ENCODE data around the gene HSPA4.

DNA sequence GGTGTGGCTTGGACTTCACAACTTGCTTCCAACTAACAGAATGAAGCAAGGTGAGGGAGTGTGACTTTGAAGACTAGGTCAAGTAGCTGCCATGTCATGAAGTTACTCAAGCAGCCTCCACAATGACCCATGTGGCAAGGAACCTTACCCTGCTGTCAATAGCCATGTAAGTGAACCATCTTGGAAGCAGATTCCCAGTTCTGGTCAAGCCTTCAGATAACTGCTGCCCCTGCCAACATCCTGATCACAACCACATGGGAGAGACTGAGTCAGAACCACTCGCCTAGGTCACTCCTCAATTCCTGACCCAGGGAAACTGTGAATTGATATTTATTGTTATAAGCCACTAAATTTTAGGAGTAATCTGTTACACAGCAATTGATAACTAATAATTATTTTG, 36.3 kb upstream of the HSPA4 start:
- TF ChIP-seq, protein P1, sequence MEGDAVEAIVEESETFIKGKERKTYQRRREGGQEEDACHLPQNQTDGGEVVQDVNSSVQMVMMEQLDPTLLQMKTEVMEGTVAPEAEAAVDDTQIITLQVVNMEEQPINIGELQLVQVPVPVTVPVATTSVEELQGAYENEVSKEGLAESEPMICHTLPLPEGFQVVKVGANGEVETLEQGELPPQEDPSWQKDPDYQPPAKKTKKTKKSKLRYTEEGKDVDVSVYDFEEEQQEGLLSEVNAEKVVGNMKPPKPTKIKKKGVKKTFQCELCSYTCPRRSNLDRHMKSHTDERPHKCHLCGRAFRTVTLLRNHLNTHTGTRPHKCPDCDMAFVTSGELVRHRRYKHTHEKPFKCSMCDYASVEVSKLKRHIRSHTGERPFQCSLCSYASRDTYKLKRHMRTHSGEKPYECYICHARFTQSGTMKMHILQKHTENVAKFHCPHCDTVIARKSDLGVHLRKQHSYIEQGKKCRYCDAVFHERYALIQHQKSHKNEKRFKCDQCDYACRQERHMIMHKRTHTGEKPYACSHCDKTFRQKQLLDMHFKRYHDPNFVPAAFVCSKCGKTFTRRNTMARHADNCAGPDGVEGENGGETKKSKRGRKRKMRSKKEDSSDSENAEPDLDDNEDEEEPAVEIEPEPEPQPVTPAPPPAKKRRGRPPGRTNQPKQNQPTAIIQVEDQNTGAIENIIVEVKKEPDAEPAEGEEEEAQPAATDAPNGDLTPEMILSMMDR (optimal IDR thresholded peaks at IDR 0.05 in 1 of 3, IDR thresholded peaks at IDR 0.05 in 1 of 3, conservative IDR thresholded peaks at IDR 0.05 in 1 of 3; ENCODE audit: extremely low read depth in 1 of 3, insufficient read depth in 2 of 3, low read length in 3 of 3) = no peak
- no peak for TF ChIP-seq EZH2 (IDR thresholded peaks at IDR 0.05; ENCODE audit: low read length)
